ENCODE results near the gene ACTRT2.

Gene ACTRT2

GRCh38 chr1:3071565-3072390, 50.5 kb downstream of the ACTRT2 start:
- H3K4me3 ChIP-seq (ENCODE audit: low read length) = no peak overlapping the region
- DNase-seq (ENCODE audit: low read depth, low spot score) = no peak
